OCI-LY3 (cell line): ENCODE data around the gene IMMT.

Experiments used
- H2AFZ ChIP-seq: fragments of 200-600, 300-600 bp; shearing (Covaris generic); 2 replicates; pipeline ENCODE4 v1.6.0; 2014; ENCODE audit warnings: antibody characterized with exemption, low read depth, low read length
- H3K27ac ChIP-seq: fragments of 200-600, 300-600 bp; sonication (generic); 2 replicates; pipeline ENCODE4 v1.5.1; 2014; ENCODE audit warnings: mild to moderate bottlenecking, low read length, moderate library complexity, mixed read lengths
- H3K27me3 ChIP-seq: fragments of 200-600, 300-600 bp; sonication (generic); 2 replicates; pipeline ENCODE4 v1.6.1; 2014; ENCODE audit warnings: low read depth, low read length, mixed read lengths
- H3K36me3 ChIP-seq: fragments of 200-600, 300-600 bp; sonication (generic); replicated peaks from 2 replicates; pipeline ENCODE3; 2014; ENCODE audit warnings: low read depth, low read length, mixed read lengths
- H3K4me1 ChIP-seq: fragments of 300-600, 200-600 bp; sonication (generic); 2 replicates; pipeline ENCODE4 v1.6.1; 2014; ENCODE audit warnings: low read length, mixed read lengths
- H3K4me2 ChIP-seq: fragments of 200-600, 300-600 bp; sonication (generic); 2 replicates; pipeline ENCODE4 v1.6.1; 2014; ENCODE audit warnings: low read length, mixed read lengths
- H3K4me3 ChIP-seq: fragments of 300-600, 200-600 bp; sonication (generic); 2 replicates; pipeline ENCODE4 v1.5.1; 2014; ENCODE audit warnings: antibody characterized with exemption, mild to moderate bottlenecking, low read length, moderate library complexity
- H3K79me2 ChIP-seq: fragments of 300-600, 200-600 bp; shearing (Covaris generic); 2 replicates; pipeline ENCODE4 v1.6.1; 2014; ENCODE audit warnings: mild to moderate bottlenecking, low read length, mixed read lengths
- H3K9ac ChIP-seq: fragments of 300-600, 200-600 bp; shearing (Covaris generic); 2 replicates; pipeline ENCODE4 v1.6.0; 2014; ENCODE audit warnings: mild to moderate bottlenecking, low read length, moderate library complexity
- H3K9me3 ChIP-seq: fragments of 200-600, 300-600 bp; shearing (Covaris generic); 2 replicates; pipeline ENCODE4 v1.6.1; 2014; ENCODE audit warnings: low read length, mixed read lengths; ENCODE audit not compliant: insufficient read depth
- H4K20me1 ChIP-seq: fragments of 200-600, 300-600 bp; sonication (generic); 2 replicates; pipeline ENCODE4 v1.6.1; 2016; ENCODE audit warnings: low read length, mixed read lengths; ENCODE audit not compliant: insufficient read depth
- EZH2phosphoT487 ChIP-seq: fragments of 200-600 bp; shearing (Covaris generic); IDR thresholded peaks from 2 replicates; pipeline ENCODE4 v1.6.1; 2018; ENCODE audit warnings: antibody characterized with exemption, mixed run types, low read depth
- TF ChIP-seq, protein P1 (sequence below): fragments of 200-600, 300-600 bp; sonication (generic); IDR thresholded peaks from 2 replicates; pipeline ENCODE4 v1.5.1; 2014; ENCODE audit warnings: antibody characterized with exemption, low read length, low read depth

IMMT gene

GRCh38 chr2:86175828-86176227 lies 19.4 kb downstream of the IMMT start:
- H3K4me1 ChIP-seq: peaks cover 10% of the 10 kb centered on the region
- H3K27ac ChIP-seq: no peak overlapping the region
- H3K9ac ChIP-seq: no peak overlapping the region
- no peak for TF ChIP-seq EZH2phosphoT487
- TF ChIP-seq, protein P1, sequence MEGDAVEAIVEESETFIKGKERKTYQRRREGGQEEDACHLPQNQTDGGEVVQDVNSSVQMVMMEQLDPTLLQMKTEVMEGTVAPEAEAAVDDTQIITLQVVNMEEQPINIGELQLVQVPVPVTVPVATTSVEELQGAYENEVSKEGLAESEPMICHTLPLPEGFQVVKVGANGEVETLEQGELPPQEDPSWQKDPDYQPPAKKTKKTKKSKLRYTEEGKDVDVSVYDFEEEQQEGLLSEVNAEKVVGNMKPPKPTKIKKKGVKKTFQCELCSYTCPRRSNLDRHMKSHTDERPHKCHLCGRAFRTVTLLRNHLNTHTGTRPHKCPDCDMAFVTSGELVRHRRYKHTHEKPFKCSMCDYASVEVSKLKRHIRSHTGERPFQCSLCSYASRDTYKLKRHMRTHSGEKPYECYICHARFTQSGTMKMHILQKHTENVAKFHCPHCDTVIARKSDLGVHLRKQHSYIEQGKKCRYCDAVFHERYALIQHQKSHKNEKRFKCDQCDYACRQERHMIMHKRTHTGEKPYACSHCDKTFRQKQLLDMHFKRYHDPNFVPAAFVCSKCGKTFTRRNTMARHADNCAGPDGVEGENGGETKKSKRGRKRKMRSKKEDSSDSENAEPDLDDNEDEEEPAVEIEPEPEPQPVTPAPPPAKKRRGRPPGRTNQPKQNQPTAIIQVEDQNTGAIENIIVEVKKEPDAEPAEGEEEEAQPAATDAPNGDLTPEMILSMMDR: no peak
- H3K36me3 ChIP-seq: peaks cover 24% of the 10 kb centered on the region
- no peaks in the 10 kb centered on the region for H3K9me3 ChIP-seq
- H2AFZ ChIP-seq: no peak overlapping the region
- H3K27me3 ChIP-seq: no peaks in the 10 kb centered on the region
- no peak overlapping the region for H3K4me3 ChIP-seq
- peaks cover 23% of the 10 kb centered on the region for H3K79me2 ChIP-seq
- H3K4me2 ChIP-seq: no peak overlapping the region
- H4K20me1 ChIP-seq: 0 out of 2 replicates have a peak, but pooled peaks cover 4% of the 10 kb centered on the region

DNA sequence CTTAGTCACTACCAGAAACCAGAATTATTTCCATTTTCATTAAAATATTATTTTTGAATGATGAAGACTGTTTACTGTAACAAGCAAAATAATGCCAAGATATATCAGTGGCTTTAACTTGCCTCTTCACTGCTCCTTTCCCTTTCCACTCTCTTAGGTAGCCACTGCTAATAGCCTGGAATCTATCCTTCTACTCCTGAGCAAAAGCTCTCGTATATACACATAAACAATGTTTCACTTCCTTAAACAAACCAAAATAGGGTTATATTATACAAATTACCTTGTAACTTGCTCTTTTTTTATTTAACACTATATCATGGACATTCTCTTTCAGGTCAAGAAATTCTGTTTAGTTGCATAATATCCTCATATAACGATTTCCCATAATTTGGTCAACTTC lies 20.8 kb downstream of the IMMT start:
- peaks cover 22% of the 10 kb centered on the region for H3K79me2 ChIP-seq
- H3K36me3 ChIP-seq: peaks cover 23% of the 10 kb centered on the region
- H3K4me2 ChIP-seq: peak overlapping the region; percentile 16; the same call in 1 of the 2 replicates

DNA sequence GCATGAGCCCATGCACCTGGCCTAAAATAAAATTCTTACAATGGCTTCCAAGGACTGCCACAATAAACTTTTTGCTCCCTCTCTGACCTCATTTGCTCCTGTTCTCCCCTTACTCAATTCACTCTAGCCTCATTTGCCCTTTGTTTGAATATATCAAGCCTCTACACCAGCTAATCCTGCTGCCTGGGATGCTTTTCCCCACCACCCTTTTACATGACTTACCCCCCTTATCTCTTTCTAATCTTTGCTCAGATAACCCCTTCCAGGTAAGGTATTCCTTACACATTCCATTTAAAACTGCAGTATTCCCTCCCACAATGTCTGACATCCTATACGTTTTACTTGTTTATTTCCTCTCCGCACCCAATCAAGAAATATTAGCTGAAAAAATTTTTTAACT lies 22.7 kb downstream of the IMMT start:
- H2AFZ ChIP-seq: no peak overlapping the region
- peaks cover 22% of the 10 kb centered on the region for H3K79me2 ChIP-seq
- H3K9me3 ChIP-seq: no peaks in the 10 kb centered on the region
- TF ChIP-seq EZH2phosphoT487: no peak
- TF ChIP-seq, protein P1: no peak
- H3K27me3 ChIP-seq: no peaks in the 10 kb centered on the region
- 0 out of 2 replicates have a peak, but pooled peaks cover 4% of the 10 kb centered on the region for H4K20me1 ChIP-seq
- no peak overlapping the region for H3K4me2 ChIP-seq
- H3K4me3 ChIP-seq: no peak overlapping the region
- H3K36me3 ChIP-seq: peaks cover 26% of the 10 kb centered on the region
- H3K4me1 ChIP-seq: peaks cover 10% of the 10 kb centered on the region
- H3K27ac ChIP-seq: no peak overlapping the region
- H3K9ac ChIP-seq: no peak overlapping the region

More for the DNA sequence above, 20.8 kb downstream of the IMMT start:
- Histone ChIP-seq H3K27me3 (no peaks in the 10 kb centered on the region), H3K4me1 (peaks cover 10% of the 10 kb centered on the region), H3K9ac (no peak overlapping the region), H3K4me3 (no peak overlapping the region), H2AFZ (no peak overlapping the region), H4K20me1 (0 out of 2 replicates have a peak, but pooled peaks cover 4% of the 10 kb centered on the region), H3K9me3 (no peaks in the 10 kb centered on the region), H3K27ac (no peak overlapping the region)
- TF ChIP-seq, protein P1: no peak
- TF ChIP-seq EZH2phosphoT487: no peak

- Histone ChIP-seq H3K36me3 (peaks cover 18% of the 10 kb centered on the region), H3K4me3 (no peak overlapping the region)
Measured at GRCh38 chr2:86171295-86171694, 24.0 kb downstream of the IMMT start.

More at GRCh38 chr2:86171295-86171694, 24.0 kb downstream of the IMMT start:
- Histone ChIP-seq H2AFZ (no peak overlapping the region), H3K9ac (no peak overlapping the region), H3K4me2 (no peak overlapping the region), H3K4me1 (peaks cover 10% of the 10 kb centered on the region), H3K79me2 (peaks cover 14% of the 10 kb centered on the region), H3K9me3 (no peaks in the 10 kb centered on the region), H3K27me3 (no peaks in the 10 kb centered on the region), H4K20me1 (0 out of 2 replicates have a peak, but pooled peaks cover 4% of the 10 kb centered on the region), H3K27ac (no peak overlapping the region)
- TF ChIP-seq, protein P1: no peak
- TF ChIP-seq EZH2phosphoT487: no peak
